ENCODE measurements around the gene FAM3A.

FAM3A gene

GRCh38 chrX:154478728-154479622, 37.1 kb downstream of the FAM3A start, which contains the start of gene LAGE3:
LAGE3 (minus strand) TSS chrX:154479281; CDS start chrX:154478915, 366 bp downstream.
- peak; percentile 82 to 92 (median 89) for DNase-seq

GRCh38 chrX:154477891-154478477, 38.0 kb downstream of the FAM3A start:
- no peak for DNase-seq

DNA sequence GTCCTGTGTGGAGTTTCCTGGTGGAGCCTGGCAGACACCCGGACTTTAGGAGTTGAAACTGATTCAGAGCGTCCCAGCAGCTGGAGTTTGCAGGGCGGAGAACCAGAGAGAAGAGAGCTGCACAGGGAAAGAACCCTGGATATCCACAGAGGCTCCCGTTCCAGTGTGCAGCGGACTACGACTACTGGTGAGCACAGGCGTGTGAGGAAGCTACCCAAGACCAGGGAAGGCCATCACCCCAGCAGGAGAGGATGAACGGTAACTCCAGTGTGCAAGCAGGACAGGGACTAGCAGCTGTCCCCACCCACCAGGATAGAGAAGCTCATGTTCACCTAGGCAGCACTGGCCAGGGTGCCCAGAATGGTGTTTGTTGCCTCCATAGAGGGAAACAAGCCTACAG, 39.2 kb downstream of the FAM3A start:
- no peak for DNase-seq

DNA sequence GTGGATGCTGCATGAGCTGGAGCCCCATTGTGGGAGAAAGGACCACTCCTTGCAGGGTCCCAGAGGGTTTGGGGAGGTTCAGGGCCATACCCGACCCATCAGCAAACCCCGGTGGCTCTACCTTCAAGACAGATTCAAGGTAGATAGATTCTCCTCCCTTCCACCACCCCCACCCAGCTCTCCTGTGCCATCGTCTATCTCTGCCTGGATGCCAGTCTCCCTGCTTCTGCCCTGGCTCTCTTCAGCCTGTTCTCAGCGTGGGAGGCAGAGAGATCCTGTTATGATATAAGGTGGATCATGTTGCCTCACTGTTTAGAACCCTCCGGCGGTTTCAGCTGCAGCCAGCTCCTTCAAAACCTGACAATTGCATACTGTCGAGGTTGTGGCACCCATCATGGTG, 42.3 kb downstream of the FAM3A start:
- DNase-seq, result no peak

- DNase-seq, result no peak
These were observed 43.1 kb downstream of the FAM3A start for GRCh38 chrX:154472685-154473632.

- no peak for DNase-seq
These were observed 44.0 kb downstream of the FAM3A start for GRCh38 chrX:154471839-154472684.

GRCh38 chrX:154470914-154471568, 45.0 kb downstream of the FAM3A start:
- no peak for DNase-seq

GRCh38 chrX:154470434-154470833, 45.6 kb downstream of the FAM3A start:
- DNase-seq, result no peak

GRCh38 chrX:154469880-154470279, 46.2 kb downstream of the FAM3A start:
- DNase-seq, result no peak

- no peak for DNase-seq
These were observed 46.9 kb downstream of the FAM3A start for GRCh38 chrX:154469114-154469513.

DNA sequence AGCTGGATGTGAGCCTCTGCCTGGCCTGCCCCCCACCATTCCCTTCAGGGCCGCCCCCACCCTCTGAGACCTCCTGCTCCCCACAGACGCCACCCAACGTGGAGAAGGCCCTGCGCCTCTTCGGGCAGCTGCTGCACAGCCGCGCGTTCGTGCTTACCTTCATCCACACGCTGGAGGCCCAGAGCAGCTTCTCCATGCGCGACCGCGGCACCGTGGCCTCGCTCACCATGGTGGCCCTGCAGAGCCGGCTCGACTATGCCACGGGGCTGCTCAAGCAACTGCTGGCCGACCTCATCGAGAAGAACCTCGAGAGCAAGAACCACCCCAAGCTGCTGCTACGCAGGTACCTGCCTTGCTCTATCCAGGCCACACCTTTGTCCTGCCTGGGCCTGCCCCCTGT, 47.8 kb downstream of the FAM3A start:
- DNase-seq, result no peak

GRCh38 chrX:154467556-154467955, 48.5 kb downstream of the FAM3A start:
- DNase-seq, result no peak

GRCh38 chrX:154466907-154467306, 49.1 kb downstream of the FAM3A start:
- no peak for DNase-seq

- no peak for DNase-seq
These were observed 50.0 kb downstream of the FAM3A start for GRCh38 chrX:154466036-154466435.

DNA sequence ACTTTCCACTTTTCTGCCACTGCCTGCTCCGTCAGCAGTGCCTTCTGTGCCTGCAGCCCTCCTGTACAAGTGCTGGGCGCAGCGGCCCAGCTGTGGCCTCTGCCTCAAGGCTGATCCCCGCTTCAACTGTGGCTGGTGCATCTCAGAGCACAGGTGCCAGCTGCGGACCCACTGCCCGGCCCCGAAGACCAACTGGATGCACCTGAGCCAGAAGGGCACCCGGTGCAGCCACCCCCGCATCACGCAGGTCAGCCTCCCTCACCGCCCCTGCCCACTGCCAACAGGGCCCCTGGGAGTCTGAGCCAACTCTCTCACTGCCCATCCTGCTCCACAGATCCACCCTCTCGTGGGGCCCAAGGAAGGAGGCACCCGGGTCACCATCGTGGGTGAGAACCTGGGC, 50.4 kb downstream of the FAM3A start:
- no peak for DNase-seq

DNA sequence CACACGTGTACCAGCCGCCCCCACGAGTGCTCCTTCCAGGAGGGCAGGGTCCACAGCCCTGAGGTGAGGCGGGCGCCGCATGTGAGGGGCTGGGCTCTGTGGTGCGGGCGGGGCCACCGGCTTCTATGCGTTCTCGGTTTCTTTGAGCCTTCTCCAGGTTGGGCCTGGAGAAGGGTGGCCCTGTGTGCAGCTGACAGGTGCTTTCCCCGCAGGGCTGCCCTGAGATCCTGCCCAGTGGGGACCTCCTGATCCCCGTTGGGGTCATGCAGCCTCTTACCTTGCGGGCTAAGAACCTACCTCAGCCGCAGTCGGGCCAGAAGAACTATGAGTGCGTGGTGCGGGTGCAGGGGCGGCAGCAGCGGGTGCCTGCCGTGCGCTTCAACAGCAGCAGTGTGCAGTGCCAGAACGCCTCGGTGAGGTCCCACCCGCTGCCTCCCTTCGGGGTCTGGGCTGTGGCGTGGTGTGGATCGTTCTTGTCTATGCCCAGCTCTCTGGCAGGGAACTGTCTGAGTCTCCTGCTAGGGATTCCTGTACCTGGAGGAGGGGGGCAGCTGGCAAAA, 51.1 kb downstream of the FAM3A start:
- no peak for DNase-seq

- no peak for DNase-seq
These were observed 52.3 kb downstream of the FAM3A start for GRCh38 chrX:154463611-154464220.

- DNase-seq, result no peak
These were observed 53.6 kb downstream of the FAM3A start for GRCh38 chrX:154462396-154462795.

GRCh38 chrX:154460326-154460725, 55.7 kb downstream of the FAM3A start:
- DNase-seq, result no peak

DNA sequence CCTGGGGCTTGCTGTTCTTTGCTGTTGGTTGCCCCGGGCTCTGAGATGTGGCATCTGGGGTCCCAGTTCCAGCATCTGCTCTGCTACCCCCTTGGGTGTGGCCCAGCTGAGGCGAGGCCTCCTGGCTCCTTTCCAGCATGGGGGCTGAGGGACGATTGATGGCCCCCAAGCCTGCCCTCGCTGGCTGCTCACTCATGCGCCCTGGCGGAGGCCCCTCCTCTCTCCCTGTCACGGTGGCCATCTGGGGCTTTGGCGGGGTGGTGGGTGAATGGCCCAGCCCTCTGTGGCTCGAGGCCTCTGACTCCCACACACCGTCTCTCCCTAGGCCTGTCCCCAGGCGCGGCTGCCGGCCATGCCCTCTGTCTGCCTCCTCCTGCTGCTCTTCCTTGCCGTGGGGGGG, 56.2 kb downstream of the FAM3A start:
- DNase-seq, result no peak
